K562 (cell line): ENCODE data around the gene CD70. TPM values are rescaled to one million over a fixed set of nuclear protein-coding genes. Genes with fewer than 3 reads are reported as not detected.
A peak's percentile ranks its signal among the peaks of the same experiment; 100 is the strongest.

Source experiments
- ARID1B ChIP-seq: fragments of 450-650 bp; IDR thresholded peaks from 2 replicates; pipeline ENCODE4 v1.6.1; 2016; ENCODE audit warnings: antibody characterized with exemption, mild to moderate bottlenecking, inconsistent platforms
- CBFA2T3 ChIP-seq: fragments of 450-650 bp; IDR thresholded peaks from 2 replicates; pipeline ENCODE4 v1.6.1; 2017
- EP400 ChIP-seq: fragments of 450-650 bp; IDR thresholded peaks from 2 replicates; pipeline ENCODE4 v1.6.1; 2017; ENCODE audit warnings: antibody characterized with exemption, mild to moderate bottlenecking, moderate library complexity
- HLTF ChIP-seq: fragments of 450-650 bp; IDR thresholded peaks from 2 replicates; pipeline ENCODE4 v1.6.1; 2016
- KDM4B ChIP-seq, 2 experiments: fragments of 450-650 bp in 1 of 2; sonication (generic) in 1 of 2; IDR thresholded peaks; 2 replicates each; pipeline ENCODE4 v1.6.1; 2016 to 2017; ENCODE audit warnings: borderline replicate concordance in 2 of 2, antibody characterized with exemption in 1 of 2, low read depth in 1 of 2, mild to moderate bottlenecking in 1 of 2
- MXI1 ChIP-seq: IDR thresholded peaks from 2 replicates; pipeline ENCODE4 v1.6.1; 2011; ENCODE audit warnings: low read depth, mild to moderate bottlenecking, improper control_type of control experiment, low read length
- MYNN ChIP-seq, 2 experiments: sonication (generic); formaldehyde crosslinking in 1 of 2; IDR thresholded peaks; 2 replicates each; pipeline versions ENCODE4 v1.5.0 to v1.6.1; 2016 to 2020; ENCODE audit warnings: antibody characterized with exemption in 1 of 2, missing genetic modification reagents in 1 of 2
- NCOR1 ChIP-seq: fragments of 450-650 bp; IDR thresholded peaks from 2 replicates; pipeline ENCODE4 v1.6.1; 2016; ENCODE audit warnings: mild to moderate bottlenecking, moderate library complexity
- NFRKB ChIP-seq: fragments of 450-650 bp; IDR thresholded peaks from 2 replicates; pipeline ENCODE4 v1.6.1; 2016; ENCODE audit warnings: low read depth
- ZNF224 ChIP-seq: sonication (generic); formaldehyde crosslinking; IDR thresholded peaks from 2 replicates; pipeline ENCODE4 v1.8.0; 2022; ENCODE audit warnings: mild to moderate bottlenecking, missing genetic modification reagents
- ZNF668 ChIP-seq: fragments of 250-450 bp; sonication (Bioruptor Pico); IDR thresholded peaks from 2 replicates; pipeline ENCODE4 v1.8.0; 2022; ENCODE audit warnings: mild to moderate bottlenecking, inconsistent platforms
- ZNF79 ChIP-seq: fragments of 250-450 bp; sonication (Bioruptor Pico); IDR thresholded peaks from 2 replicates; pipeline ENCODE4 v1.4.0; 2020; ENCODE audit warnings: low read depth, mild to moderate bottlenecking, moderate library complexity
- polyA plus RNA-seq, 8 experiments: library from polyadenylated mRNA; depleted of rRNA in 4 of 8; stranded (reverse) in 5 of 8; unstranded in 3 of 8; fragments of >200 nt; fragmentation: Nextera tagmentation in 2 of 8; fragmentation: Illumina TruSeq in 1 of 8; extraction: Ambion mirVana in 2 of 8; extraction: Trizol in 1 of 8; gene quantifications; 2 replicates each; pipeline versions ENCODE4 v1.2.1 to v1.2.3, GENCODE V29; 2011 to 2014; ENCODE audit warnings: inconsistent platforms in 1 of 8, missing spikeins in 1 of 8
- total RNA-seq, 7 experiments: library from RNA; depleted of rRNA in 6 of 7; stranded (reverse); fragments of >200 nt in 6 of 7; fragmentation: Illumina TruSeq in 2 of 7; extraction: Trizol in 2 of 7; gene quantifications; 2 replicates each; pipeline versions ENCODE4 v1.2.1 to v1.2.3, GENCODE V29; 2011 to 2021; ENCODE audit warnings: low replicate concordance in 1 of 7
- TF ChIP-seq, protein P1 (sequence below): fragments of 250-450 bp; sonication (Bioruptor Pico); IDR thresholded peaks from 2 replicates; pipeline ENCODE4 v1.4.0; 2020
- TF ChIP-seq, protein P2 (sequence below): fragments of 450-650 bp; IDR thresholded peaks from 2 replicates; pipeline ENCODE4 v1.6.1; 2017; ENCODE audit warnings: antibody characterized with exemption
- TF ChIP-seq, protein P3 (sequence below), 2 experiments: IDR thresholded peaks in 1 of 2; conservative IDR thresholded peaks in 1 of 2; 2 replicates each; pipeline ENCODE4 v1.6.1; 2016; ENCODE audit warnings: low read depth in 2 of 2, mild to moderate bottlenecking in 1 of 2, missing compliant biosample characterization in 1 of 2, missing genetic modification characterization in 1 of 2, moderate library complexity in 1 of 2
- TF ChIP-seq, protein P4 (sequence below): sonication (generic); formaldehyde crosslinking; IDR thresholded peaks from 2 replicates; pipeline ENCODE4 v1.8.1; 2022; ENCODE audit warnings: missing genetic modification reagents

CD70 gene
- total and polyA plus RNA-seq, 9 of the 15 experiments (the other 6 are each of a cell fraction or from before 2014, with no cell fraction given) = 0.06 to 0.58 (median 0.33) TPM; not detected in 4

DNA sequence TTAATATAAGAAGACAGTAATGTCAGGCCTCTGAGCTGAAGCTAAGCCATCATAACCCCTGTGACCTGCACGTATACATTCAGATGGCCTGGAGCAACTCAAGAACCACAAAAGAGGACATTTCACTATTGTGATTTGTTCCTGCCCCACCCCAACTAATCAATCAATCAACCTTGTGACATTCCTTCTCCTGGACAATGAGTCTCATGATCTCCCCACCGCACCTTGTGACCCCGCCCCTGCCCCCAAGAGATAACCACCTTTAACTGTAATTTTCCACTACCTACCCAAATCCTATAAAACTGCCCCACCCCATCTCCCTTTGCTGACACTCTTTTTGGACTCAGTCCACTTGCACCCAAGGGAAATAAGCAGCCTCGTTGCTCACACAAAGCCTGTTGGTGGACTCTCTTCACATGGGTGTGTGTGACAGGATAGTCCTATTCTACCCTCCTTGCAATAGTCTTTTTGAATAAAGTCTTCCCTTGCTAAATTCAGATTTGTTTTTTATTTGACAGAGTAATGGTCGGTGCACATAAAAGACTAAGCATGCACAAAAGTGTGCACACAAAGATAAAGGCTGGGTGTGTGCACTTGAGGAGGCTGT is 14.0 kb downstream of the CD70 start (continued):
- TF ChIP-seq, protein P1, sequence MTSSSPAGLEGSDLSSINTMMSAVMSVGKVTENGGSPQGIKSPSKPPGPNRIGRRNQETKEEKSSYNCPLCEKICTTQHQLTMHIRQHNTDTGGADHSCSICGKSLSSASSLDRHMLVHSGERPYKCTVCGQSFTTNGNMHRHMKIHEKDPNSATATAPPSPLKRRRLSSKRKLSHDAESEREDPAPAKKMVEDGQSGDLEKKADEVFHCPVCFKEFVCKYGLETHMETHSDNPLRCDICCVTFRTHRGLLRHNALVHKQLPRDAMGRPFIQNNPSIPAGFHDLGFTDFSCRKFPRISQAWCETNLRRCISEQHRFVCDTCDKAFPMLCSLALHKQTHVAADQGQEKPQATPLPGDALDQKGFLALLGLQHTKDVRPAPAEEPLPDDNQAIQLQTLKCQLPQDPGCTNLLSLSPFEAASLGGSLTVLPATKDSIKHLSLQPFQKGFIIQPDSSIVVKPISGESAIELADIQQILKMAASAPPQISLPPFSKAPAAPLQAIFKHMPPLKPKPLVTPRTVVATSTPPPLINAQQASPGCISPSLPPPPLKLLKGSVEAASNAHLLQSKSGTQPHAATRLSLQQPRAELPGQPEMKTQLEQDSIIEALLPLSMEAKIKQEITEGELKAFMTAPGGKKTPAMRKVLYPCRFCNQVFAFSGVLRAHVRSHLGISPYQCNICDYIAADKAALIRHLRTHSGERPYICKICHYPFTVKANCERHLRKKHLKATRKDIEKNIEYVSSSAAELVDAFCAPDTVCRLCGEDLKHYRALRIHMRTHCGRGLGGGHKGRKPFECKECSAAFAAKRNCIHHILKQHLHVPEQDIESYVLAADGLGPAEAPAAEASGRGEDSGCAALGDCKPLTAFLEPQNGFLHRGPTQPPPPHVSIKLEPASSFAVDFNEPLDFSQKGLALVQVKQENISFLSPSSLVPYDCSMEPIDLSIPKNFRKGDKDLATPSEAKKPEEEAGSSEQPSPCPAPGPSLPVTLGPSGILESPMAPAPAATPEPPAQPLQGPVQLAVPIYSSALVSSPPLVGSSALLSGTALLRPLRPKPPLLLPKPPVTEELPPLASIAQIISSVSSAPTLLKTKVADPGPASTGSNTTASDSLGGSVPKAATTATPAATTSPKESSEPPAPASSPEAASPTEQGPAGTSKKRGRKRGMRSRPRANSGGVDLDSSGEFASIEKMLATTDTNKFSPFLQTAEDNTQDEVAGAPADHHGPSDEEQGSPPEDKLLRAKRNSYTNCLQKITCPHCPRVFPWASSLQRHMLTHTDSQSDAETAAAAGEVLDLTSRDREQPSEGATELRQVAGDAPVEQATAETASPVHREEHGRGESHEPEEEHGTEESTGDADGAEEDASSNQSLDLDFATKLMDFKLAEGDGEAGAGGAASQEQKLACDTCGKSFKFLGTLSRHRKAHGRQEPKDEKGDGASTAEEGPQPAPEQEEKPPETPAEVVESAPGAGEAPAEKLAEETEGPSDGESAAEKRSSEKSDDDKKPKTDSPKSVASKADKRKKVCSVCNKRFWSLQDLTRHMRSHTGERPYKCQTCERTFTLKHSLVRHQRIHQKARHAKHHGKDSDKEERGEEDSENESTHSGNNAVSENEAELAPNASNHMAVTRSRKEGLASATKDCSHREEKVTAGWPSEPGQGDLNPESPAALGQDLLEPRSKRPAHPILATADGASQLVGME (CRISPR knock-in tag) = no peak
- no peak for TF ChIP-seq MXI1
- TF ChIP-seq CBFA2T3 = peak; percentile 88
- TF ChIP-seq ZNF224 = no peak
- TF ChIP-seq, protein P2, sequence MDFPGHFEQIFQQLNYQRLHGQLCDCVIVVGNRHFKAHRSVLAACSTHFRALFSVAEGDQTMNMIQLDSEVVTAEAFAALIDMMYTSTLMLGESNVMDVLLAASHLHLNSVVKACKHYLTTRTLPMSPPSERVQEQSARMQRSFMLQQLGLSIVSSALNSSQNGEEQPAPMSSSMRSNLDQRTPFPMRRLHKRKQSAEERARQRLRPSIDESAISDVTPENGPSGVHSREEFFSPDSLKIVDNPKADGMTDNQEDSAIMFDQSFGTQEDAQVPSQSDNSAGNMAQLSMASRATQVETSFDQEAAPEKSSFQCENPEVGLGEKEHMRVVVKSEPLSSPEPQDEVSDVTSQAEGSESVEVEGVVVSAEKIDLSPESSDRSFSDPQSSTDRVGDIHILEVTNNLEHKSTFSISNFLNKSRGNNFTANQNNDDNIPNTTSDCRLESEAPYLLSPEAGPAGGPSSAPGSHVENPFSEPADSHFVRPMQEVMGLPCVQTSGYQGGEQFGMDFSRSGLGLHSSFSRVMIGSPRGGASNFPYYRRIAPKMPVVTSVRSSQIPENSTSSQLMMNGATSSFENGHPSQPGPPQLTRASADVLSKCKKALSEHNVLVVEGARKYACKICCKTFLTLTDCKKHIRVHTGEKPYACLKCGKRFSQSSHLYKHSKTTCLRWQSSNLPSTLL = no peak
- peak; percentile 72 for TF ChIP-seq NCOR1
- peak; percentile 85 for TF ChIP-seq ARID1B
- TF ChIP-seq ZNF668 (CRISPR knock-in tag) = peak; percentile 63; the same call in 1 of the 2 replicates
- TF ChIP-seq, protein P3, sequence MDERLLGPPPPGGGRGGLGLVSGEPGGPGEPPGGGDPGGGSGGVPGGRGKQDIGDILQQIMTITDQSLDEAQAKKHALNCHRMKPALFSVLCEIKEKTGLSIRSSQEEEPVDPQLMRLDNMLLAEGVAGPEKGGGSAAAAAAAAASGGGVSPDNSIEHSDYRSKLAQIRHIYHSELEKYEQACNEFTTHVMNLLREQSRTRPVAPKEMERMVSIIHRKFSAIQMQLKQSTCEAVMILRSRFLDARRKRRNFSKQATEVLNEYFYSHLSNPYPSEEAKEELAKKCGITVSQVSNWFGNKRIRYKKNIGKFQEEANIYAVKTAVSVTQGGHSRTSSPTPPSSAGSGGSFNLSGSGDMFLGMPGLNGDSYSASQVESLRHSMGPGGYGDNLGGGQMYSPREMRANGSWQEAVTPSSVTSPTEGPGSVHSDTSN (CRISPR knock-in tag; IDR thresholded peaks at IDR 0.05; ENCODE audit: low read depth) = peak; percentile 38; the same call in 1 of the 2 replicates
- TF ChIP-seq, protein P3 (tag; conservative IDR thresholded peaks at IDR 0.05; ENCODE audit: low read depth) = peak; percentile 92
- TF ChIP-seq MYNN (IDR thresholded peaks at IDR 0.05) = no peak
- TF ChIP-seq MYNN (CRISPR knock-in tag; IDR thresholded peaks at IDR 0.05) = no peak
- no peak for TF ChIP-seq ZNF79 (CRISPR knock-in tag)
- no peak for TF ChIP-seq NFRKB
- TF ChIP-seq, protein P4, sequence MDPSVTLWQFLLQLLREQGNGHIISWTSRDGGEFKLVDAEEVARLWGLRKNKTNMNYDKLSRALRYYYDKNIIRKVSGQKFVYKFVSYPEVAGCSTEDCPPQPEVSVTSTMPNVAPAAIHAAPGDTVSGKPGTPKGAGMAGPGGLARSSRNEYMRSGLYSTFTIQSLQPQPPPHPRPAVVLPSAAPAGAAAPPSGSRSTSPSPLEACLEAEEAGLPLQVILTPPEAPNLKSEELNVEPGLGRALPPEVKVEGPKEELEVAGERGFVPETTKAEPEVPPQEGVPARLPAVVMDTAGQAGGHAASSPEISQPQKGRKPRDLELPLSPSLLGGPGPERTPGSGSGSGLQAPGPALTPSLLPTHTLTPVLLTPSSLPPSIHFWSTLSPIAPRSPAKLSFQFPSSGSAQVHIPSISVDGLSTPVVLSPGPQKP (CRISPR knock-in tag) = no peak
- no peak for TF ChIP-seq HLTF
- TF ChIP-seq KDM4B (IDR thresholded peaks at IDR 0.05; ENCODE audit: borderline replicate concordance in 2 of 2, low read depth in 1 of 2) = no peak
- no peak; the same call in 1 of the 2 replicates for TF ChIP-seq EP400
